Fibroblast of villous mesenchyme (primary cell): ENCODE results near the gene ANKRD44. TPM values are rescaled to one million over a fixed set of nuclear protein-coding genes. Genes with fewer than 3 reads are reported as not detected.
"Not testable (repeated sequence)": the region's sequence is repeated elsewhere in the genome, so short reads cannot be mapped to it uniquely, and the experiment has no call there.

Experiments used
- DNase-seq: peaks from one replicate; pipeline ENCODE4 v3.0.0-alpha.2; 2010; ENCODE audit warnings: low read depth
- H3K4me3 ChIP-seq: 2 replicates; pipeline ENCODE4 v1.5.1; 2011; ENCODE audit warnings: low read depth, mild to moderate bottlenecking, low read length
- total RNA-seq: library from RNA; depleted of rRNA; stranded (reverse); fragments of >200 nt; gene quantifications from 2 replicates; pipeline ENCODE4 v1.2.3, GENCODE V29; 2012
- TF ChIP-seq, protein P1 (sequence below): IDR thresholded peaks from 2 replicates; pipeline ENCODE4 v1.5.1; 2012; ENCODE audit warnings: low read depth, mild to moderate bottlenecking, low read length; ENCODE audit not compliant: insufficient read depth

The ANKRD44 gene
- total RNA-seq, 1 donor, result 3.9 TPM

DNA sequence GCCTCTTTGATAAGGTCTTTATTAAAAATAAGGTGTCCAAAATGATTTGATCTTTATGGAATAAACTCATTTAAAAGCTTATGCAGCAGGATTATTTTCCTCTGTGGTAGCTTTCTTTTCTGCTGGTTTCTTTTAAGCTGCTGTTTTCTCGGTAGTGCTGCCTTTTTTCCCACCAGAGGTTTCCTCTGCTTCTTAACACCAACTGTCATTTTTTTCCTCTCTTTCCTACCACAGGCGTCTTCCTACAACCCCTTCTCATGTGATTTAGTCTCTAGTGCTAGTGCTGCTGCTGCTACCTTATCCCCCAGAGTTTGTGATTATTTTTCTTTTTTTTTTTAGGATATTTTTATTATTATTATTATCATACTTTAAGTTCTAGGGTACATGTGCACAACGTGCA, 281.9 kb downstream of the ANKRD44 start:
- TF ChIP-seq, protein P1, sequence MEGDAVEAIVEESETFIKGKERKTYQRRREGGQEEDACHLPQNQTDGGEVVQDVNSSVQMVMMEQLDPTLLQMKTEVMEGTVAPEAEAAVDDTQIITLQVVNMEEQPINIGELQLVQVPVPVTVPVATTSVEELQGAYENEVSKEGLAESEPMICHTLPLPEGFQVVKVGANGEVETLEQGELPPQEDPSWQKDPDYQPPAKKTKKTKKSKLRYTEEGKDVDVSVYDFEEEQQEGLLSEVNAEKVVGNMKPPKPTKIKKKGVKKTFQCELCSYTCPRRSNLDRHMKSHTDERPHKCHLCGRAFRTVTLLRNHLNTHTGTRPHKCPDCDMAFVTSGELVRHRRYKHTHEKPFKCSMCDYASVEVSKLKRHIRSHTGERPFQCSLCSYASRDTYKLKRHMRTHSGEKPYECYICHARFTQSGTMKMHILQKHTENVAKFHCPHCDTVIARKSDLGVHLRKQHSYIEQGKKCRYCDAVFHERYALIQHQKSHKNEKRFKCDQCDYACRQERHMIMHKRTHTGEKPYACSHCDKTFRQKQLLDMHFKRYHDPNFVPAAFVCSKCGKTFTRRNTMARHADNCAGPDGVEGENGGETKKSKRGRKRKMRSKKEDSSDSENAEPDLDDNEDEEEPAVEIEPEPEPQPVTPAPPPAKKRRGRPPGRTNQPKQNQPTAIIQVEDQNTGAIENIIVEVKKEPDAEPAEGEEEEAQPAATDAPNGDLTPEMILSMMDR, result no peak
- no peak overlapping the region for H3K4me3 ChIP-seq
- DNase-seq, result no peak

- peak; percentile 46 for DNase-seq
- TF ChIP-seq, protein P1, result no peak
Measured at GRCh38 chr2:197028230-197028629, 282.4 kb downstream of the ANKRD44 start.

DNA sequence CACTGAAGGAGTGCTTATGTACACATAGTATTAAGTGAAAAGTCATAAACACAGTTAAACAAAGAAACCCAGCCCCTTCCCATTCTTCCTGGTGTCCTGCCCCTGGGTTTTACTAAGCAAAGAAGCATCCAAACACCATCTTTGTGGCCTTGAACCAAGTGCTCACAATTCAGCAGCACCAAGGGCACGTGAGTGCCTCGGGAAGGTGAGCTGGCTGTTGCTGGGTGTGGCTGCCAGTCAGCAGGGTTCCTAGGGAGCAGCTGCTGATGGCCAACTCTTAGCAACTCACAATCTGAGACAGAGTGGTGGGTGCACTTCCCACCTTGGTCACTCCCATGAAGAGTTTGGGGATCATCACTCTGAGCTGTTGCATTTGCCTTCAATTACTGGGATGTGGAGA, 286.4 kb downstream of the ANKRD44 start:
- H3K4me3 ChIP-seq, result no peak overlapping the region
- no peak for DNase-seq
- TF ChIP-seq, protein P1, result no peak

More at GRCh38 chr2:197028230-197028629, 282.4 kb downstream of the ANKRD44 start:
- H3K4me3 ChIP-seq, result no peak overlapping the region

- DNase-seq, H3K4me3 ChIP-seq: not testable (repeated sequence)
Measured at GRCh38 chr2:197020921-197021320, 289.7 kb downstream of the ANKRD44 start.

- no peak for DNase-seq
- H3K4me3 ChIP-seq, result no peak overlapping the region
Measured at GRCh38 chr2:197013098-197013497, 297.5 kb downstream of the ANKRD44 start.

DNA sequence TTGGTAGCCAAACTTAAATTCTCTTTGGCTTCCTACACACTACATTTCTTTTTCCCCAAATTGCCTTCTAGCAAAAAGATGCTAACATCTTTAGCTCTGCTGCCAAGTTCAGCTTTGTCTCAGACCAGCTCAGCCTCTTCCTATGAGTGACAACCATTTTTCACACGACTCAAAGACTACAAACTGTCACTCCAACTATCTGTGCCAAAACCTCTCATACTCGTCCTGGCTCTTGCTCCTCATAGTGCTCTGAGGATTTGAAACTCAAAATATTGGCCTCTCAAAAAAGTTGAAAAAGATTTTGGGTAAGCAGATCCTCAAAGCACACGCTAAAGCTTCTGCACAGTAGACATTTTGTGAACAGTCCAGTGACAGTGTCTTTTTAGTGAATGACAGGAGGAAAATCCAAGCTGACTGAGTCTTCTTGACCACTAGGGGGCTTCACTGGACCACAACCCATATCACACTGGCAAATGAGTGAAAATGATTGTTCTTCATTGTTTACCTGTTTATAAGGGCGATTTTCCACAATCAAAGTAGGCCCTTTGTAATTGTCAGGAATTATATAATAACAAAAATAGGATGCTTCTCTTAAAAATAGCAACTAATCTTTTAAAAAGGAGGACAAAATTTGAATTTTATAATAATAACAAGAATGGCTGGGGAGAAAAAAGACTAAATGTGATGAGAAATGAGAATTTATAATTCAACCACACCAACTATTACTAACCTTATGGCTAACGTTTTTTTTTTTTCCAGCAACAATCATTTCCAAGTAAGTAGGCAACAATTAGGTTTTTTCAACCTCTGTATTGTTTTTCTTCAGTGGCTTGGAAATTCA, 298.6 kb downstream of the ANKRD44 start:
- no peak overlapping the region for H3K4me3 ChIP-seq
- TF ChIP-seq, protein P1, result peak; percentile 89
- DNase-seq, result peak; percentile 43

More at GRCh38 chr2:197013098-197013497, 297.5 kb downstream of the ANKRD44 start:
- TF ChIP-seq, protein P1, result no peak

DNA sequence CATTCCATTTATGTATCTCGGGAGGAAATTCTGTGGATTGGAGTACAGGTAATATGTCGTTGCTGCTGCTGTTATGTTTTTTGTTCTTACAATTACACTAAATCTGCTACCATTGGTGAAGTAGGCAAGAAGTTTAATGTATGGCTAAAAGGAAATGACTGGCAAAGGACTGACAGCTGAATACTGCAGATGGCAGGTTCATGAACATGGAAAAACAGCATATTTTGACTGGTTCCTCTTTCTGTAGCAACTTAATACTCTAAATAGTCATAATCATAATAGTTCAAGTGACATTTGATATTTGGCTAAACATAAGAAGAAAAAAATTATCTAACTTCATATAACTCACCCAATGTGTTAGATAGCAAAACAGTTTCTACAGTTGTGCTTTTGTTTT, 299.6 kb downstream of the ANKRD44 start:
- no peak overlapping the region for H3K4me3 ChIP-seq
- TF ChIP-seq, protein P1, result no peak
- no peak for DNase-seq
